Vagina (tissue), 2 donors: ENCODE data around the gene SEC22C. TPM values are rescaled to one million over a fixed set of nuclear protein-coding genes. Genes with fewer than 3 reads are reported as not detected.
A peak's percentile ranks its signal among the peaks of the same experiment; 100 is the strongest.

ENCODE experiments used
- DNase-seq, 2 donors: peaks; one replicate each; pipeline ENCODE4 v3.0.0-alpha.2; 2017; ENCODE audit errors: extremely low spot score in 2 of 2
- H3K27ac ChIP-seq: fragments of 200-600 bp; sonication (generic); one replicate; pipeline ENCODE4 v1.5.1; 2019
- H3K27me3 ChIP-seq: fragments of 200-600 bp; sonication (generic); one replicate; pipeline ENCODE4 v1.5.1; 2019
- H3K36me3 ChIP-seq, 2 donors: fragments of 200-600 bp; sonication (generic); one replicate each; pipeline ENCODE4 v1.5.1; 2017 to 2019
- H3K4me1 ChIP-seq: fragments of 200-600 bp; sonication (generic); one replicate; pipeline ENCODE4 v1.5.1; 2019
- H3K4me3 ChIP-seq, 2 donors: fragments of 200-600 bp; sonication (generic); 1 replicate in 1 of 2; 2 replicates in 1 of 2; pipeline ENCODE4 v1.5.1; 2016 to 2019
- H3K9me3 ChIP-seq: fragments of 200-600 bp; sonication (generic); one replicate; pipeline ENCODE4 v1.5.1; 2019
- CTCF ChIP-seq, 3 experiments: fragments of 450-650 bp in 2 of 3; fragments of 200-600 bp in 1 of 3; sonication (generic) in 1 of 3; IDR thresholded peaks; one replicate each; pipeline ENCODE4 v1.5.1; 2017 to 2019; ENCODE audit warnings: antibody characterized with exemption in 3 of 3, mild to moderate bottlenecking in 2 of 3, moderate library complexity in 2 of 3
- POLR2A ChIP-seq, 2 donors: fragments of 450-650 bp; IDR thresholded peaks; one replicate each; pipeline ENCODE4 v1.6.1; 2017; ENCODE audit warnings: antibody characterized with exemption in 2 of 2, mild to moderate bottlenecking in 2 of 2, moderate library complexity in 2 of 2
- POLR2AphosphoS5 ChIP-seq, 2 donors: sonication (generic); formaldehyde crosslinking; IDR thresholded peaks; one replicate each; pipeline ENCODE4 v1.9.0; 2017; ENCODE audit warnings: antibody characterized with exemption in 2 of 2, mild to moderate bottlenecking in 2 of 2, low read depth in 1 of 2; ENCODE audit not compliant: insufficient read depth in 1 of 2
- intact Hi-C: fragments of 100-400 bp; cut with DNase I; formaldehyde crosslinking; loops from one replicate; pipeline ENCODE4 v1.15.1; 2023
- total RNA-seq: library from RNA; depleted of rRNA; stranded (reverse); fragments of >200 nt; gene quantifications from one replicate; pipeline ENCODE4 v1.2.3, GENCODE V29; 2016

Gene SEC22C
- total RNA-seq, 1 donor from 2014 or later: 27.5 TPM

- intact Hi-C loops: no loop called here
- Histone ChIP-seq H3K27me3 (no peaks in the 10 kb centered on the region), H3K4me3 (no peak overlapping the region), H3K4me1 (peaks cover 11% of the 10 kb centered on the region), H3K9me3 (no peaks in the 10 kb centered on the region), H3K36me3 (no peaks in the 10 kb centered on the region), H3K27ac (no peak overlapping the region)
- DNase-seq: no peak
- TF ChIP-seq CTCF (IDR thresholded peaks at IDR 0.05) (peak; percentile 46 to 52 (median 46)), POLR2A (IDR thresholded peaks at IDR 0.05) (no peak)
Measured at GRCh38 chr3:42539871-42540714, 41.7 kb downstream of the SEC22C start.

GRCh38 chr3:42537350-42537749 lies 44.4 kb downstream of the SEC22C start:
- no peak overlapping the region for H3K4me3 ChIP-seq
- TF ChIP-seq CTCF (IDR thresholded peaks at IDR 0.05) (no peak), POLR2A (IDR thresholded peaks at IDR 0.05) (no peak), POLR2AphosphoS5 (IDR thresholded peaks at IDR 0.05; ENCODE audit: insufficient read depth in 1 of 2, low read depth in 1 of 2) (no peak)
- intact Hi-C loops: no loop called here

GRCh38 chr3:42535981-42536784 lies 45.6 kb downstream of the SEC22C start:
- Histone ChIP-seq H3K4me1 (no peaks in the 10 kb centered on the region), H3K27me3 (no peaks in the 10 kb centered on the region), H3K4me3 (no peak overlapping the region), H3K36me3 (no peaks in the 10 kb centered on the region), H3K27ac (no peak overlapping the region), H3K9me3 (no peaks in the 10 kb centered on the region)
- DNase-seq: no peak
- intact Hi-C loops: no loop called here
- TF ChIP-seq POLR2AphosphoS5 (IDR thresholded peaks at IDR 0.05; ENCODE audit: insufficient read depth in 1 of 2, low read depth in 1 of 2): no peak
- no peak for TF ChIP-seq POLR2A (IDR thresholded peaks at IDR 0.05)
- no peak for TF ChIP-seq CTCF (IDR thresholded peaks at IDR 0.05)

More at GRCh38 chr3:42537350-42537749, 44.4 kb downstream of the SEC22C start:
- Histone ChIP-seq H3K9me3 (no peaks in the 10 kb centered on the region), H3K4me1 (no peaks in the 10 kb centered on the region), H3K27ac (no peak overlapping the region), H3K27me3 (no peaks in the 10 kb centered on the region), H3K36me3 (no peaks in the 10 kb centered on the region)
- no peak for DNase-seq

GRCh38 chr3:42533161-42533897 lies 48.4 kb downstream of the SEC22C start:
- H3K4me3 ChIP-seq: no peak overlapping the region
- intact Hi-C loops: no loop called here
- no peaks in the 10 kb centered on the region for H3K27me3 ChIP-seq
- H3K36me3 ChIP-seq: no peaks in the 10 kb centered on the region
- TF ChIP-seq CTCF (IDR thresholded peaks at IDR 0.05) (no peak), POLR2AphosphoS5 (IDR thresholded peaks at IDR 0.05; ENCODE audit: insufficient read depth in 1 of 2, low read depth in 1 of 2) (no peak)
- no peaks in the 10 kb centered on the region for H3K4me1 ChIP-seq
- H3K27ac ChIP-seq: no peak overlapping the region
- no peaks in the 10 kb centered on the region for H3K9me3 ChIP-seq
- DNase-seq: no peak
